Breast epithelium (tissue), 4 donors: Measurements from ENCODE around the gene MDK. TPM values are rescaled to one million over a fixed set of nuclear protein-coding genes. Genes with fewer than 3 reads are reported as not detected.

Experiments used
- DNase-seq, 2 donors: peaks; one replicate each; pipeline ENCODE4 v3.0.0-alpha.2; 2019; ENCODE audit warnings: low spot score in 2 of 2
- H3K27ac ChIP-seq, 2 donors: fragments of 200-600 bp; sonication (generic) in 1 of 2; one replicate each; pipeline ENCODE4 v1.5.1; 2016 to 2019; ENCODE audit warnings: mild to moderate bottlenecking in 1 of 2
- H3K27me3 ChIP-seq, 2 donors: fragments of 200-600 bp; sonication (generic) in 1 of 2; one replicate each; pipeline versions ENCODE4 v1.5.1 to v1.6.0; 2017 to 2019; ENCODE audit warnings: control low read depth in 1 of 2, mild to moderate bottlenecking in 1 of 2
- H3K36me3 ChIP-seq: fragments of 200-600 bp; one replicate; pipeline ENCODE4 v1.5.1; 2019
- H3K4me1 ChIP-seq, 2 donors: fragments of 200-600 bp; sonication (generic); one replicate each; pipeline ENCODE4 v1.5.1; 2016 to 2019; ENCODE audit warnings: control low read depth in 1 of 2
- H3K4me3 ChIP-seq, 3 donors: fragments of 200-600 bp; sonication (generic); 1 replicate in 2 of 3; 2 replicates in 1 of 3; pipeline ENCODE4 v1.5.1; 2016 to 2019; ENCODE audit warnings: mild to moderate bottlenecking in 3 of 3, moderate library complexity in 2 of 3
- H3K9me3 ChIP-seq, 2 donors: fragments of 200-600 bp; sonication (generic) in 1 of 2; one replicate each; pipeline ENCODE4 v1.5.1; 2016 to 2019; ENCODE audit warnings: control low read depth in 1 of 2
- CTCF ChIP-seq, 3 donors: fragments of 450-650 bp; IDR thresholded peaks; one replicate each; pipeline ENCODE4 v1.5.1; 2016 to 2017; ENCODE audit warnings: antibody characterized with exemption in 3 of 3, mild to moderate bottlenecking in 3 of 3, moderate library complexity in 3 of 3
- POLR2A ChIP-seq: fragments of 450-650 bp; IDR thresholded peaks from one replicate; pipeline ENCODE4 v1.6.1; 2016; ENCODE audit warnings: antibody characterized with exemption, mild to moderate bottlenecking, moderate library complexity
- POLR2AphosphoS5 ChIP-seq, 3 donors: sonication (generic); formaldehyde crosslinking; IDR thresholded peaks; one replicate each; pipeline ENCODE4 v1.6.1; 2017; ENCODE audit warnings: antibody characterized with exemption in 3 of 3
- intact Hi-C: fragments of 100-400 bp; cut with DNase I; formaldehyde crosslinking; loops from one replicate; pipeline ENCODE4 v1.15.1; 2023; ENCODE audit warnings: low total_unique reads
- total RNA-seq, 3 donors: library from RNA; depleted of rRNA; stranded (reverse); fragments of >200 nt; gene quantifications; one replicate each; pipeline ENCODE4 v1.1.0, GENCODE V29; 2016

MDK gene
- total RNA-seq, 3 donors from 2014 or later, result 20.5 to 115 (median 54.7) TPM

GRCh38 chr11:46376258-46377050 lies 5.0 kb upstream of the MDK start:
- intact Hi-C loops, result no loop called here
- Histone ChIP-seq H3K4me1 (no peaks in the 10 kb centered on the region), H3K27ac (no peak overlapping the region), H3K9me3 (no peaks in the 10 kb centered on the region), H3K36me3 (peaks cover 5% of the 10 kb centered on the region), H3K27me3 (no peaks in the 10 kb centered on the region), H3K4me3 (no peak overlapping the region)
- TF ChIP-seq POLR2A (no peak), CTCF (IDR thresholded peaks at IDR 0.05) (no peak), POLR2AphosphoS5 (IDR thresholded peaks at IDR 0.05) (no peak)
- no peak for DNase-seq

- Histone ChIP-seq H3K9me3 (no peaks in the 10 kb centered on the region), H3K4me3 (no peak overlapping the region), H3K27me3 (no peaks in the 10 kb centered on the region), H3K4me1 (peaks cover 0 to 2% of the 10 kb centered on the region in 2 donors), H3K36me3 (peaks cover 5% of the 10 kb centered on the region), H3K27ac (no peak overlapping the region)
- DNase-seq, result no peak
- intact Hi-C loops, result no loop called here
- TF ChIP-seq POLR2A (no peak), CTCF (IDR thresholded peaks at IDR 0.05) (no peak), POLR2AphosphoS5 (IDR thresholded peaks at IDR 0.05) (no peak)
These were observed 4.2 kb upstream of the MDK start for GRCh38 chr11:46377290-46377689.

- peaks cover 5% of the 10 kb centered on the region for H3K36me3 ChIP-seq
- H3K27ac ChIP-seq, result no peak overlapping the region
- intact Hi-C loops, result no loop called here
- TF ChIP-seq POLR2AphosphoS5 (IDR thresholded peaks at IDR 0.05) (no peak), CTCF (IDR thresholded peaks at IDR 0.05) (no peak), POLR2A (no peak)
- H3K9me3 ChIP-seq, result no peaks in the 10 kb centered on the region
- no peaks in the 10 kb centered on the region for H3K27me3 ChIP-seq
- no peak overlapping the region for H3K4me3 ChIP-seq
- H3K4me1 ChIP-seq, result peaks cover 0 to 5% of the 10 kb centered on the region in 2 donors
- no peak for DNase-seq
These were observed 3.6 kb upstream of the MDK start for GRCh38 chr11:46377831-46378230.

- intact Hi-C loops, result no loop called here
These were observed 3.2 kb upstream of the MDK start for GRCh38 chr11:46378296-46378695.

More at GRCh38 chr11:46378296-46378695, 3.2 kb upstream of the MDK start:
- TF ChIP-seq POLR2A (no peak), CTCF (IDR thresholded peaks at IDR 0.05) (no peak), POLR2AphosphoS5 (IDR thresholded peaks at IDR 0.05) (no peak)
- H3K4me3 ChIP-seq, result no peak overlapping the region
- H3K27ac ChIP-seq, result peak overlapping the region in 1 of 2 donors; percentile 95
- H3K4me1 ChIP-seq, result peaks cover 0 to 5% of the 10 kb centered on the region in 2 donors
- no peaks in the 10 kb centered on the region for H3K9me3 ChIP-seq
- DNase-seq, result no peak
- no peaks in the 10 kb centered on the region for H3K27me3 ChIP-seq
- peaks cover 5% of the 10 kb centered on the region for H3K36me3 ChIP-seq
